ENCODE measurements around the gene TCP11.

Gene TCP11

GRCh38 chr6:35170891-35171290 is 29.8 kb upstream of the TCP11 start:
- no peak for DNase-seq

- DNase-seq, result no peak
Observed at GRCh38 chr6:35170166-35170565, 29.0 kb upstream of the TCP11 start.

- no peak for DNase-seq
Observed at GRCh38 chr6:35168461-35168861, 27.3 kb upstream of the TCP11 start.

- no peak for DNase-seq
Observed at GRCh38 chr6:35167505-35167904, 26.4 kb upstream of the TCP11 start.

GRCh38 chr6:35166520-35166919 is 25.4 kb upstream of the TCP11 start:
- DNase-seq, result no peak

- DNase-seq, result no peak
Observed at GRCh38 chr6:35166116-35166515, 25.0 kb upstream of the TCP11 start.

- DNase-seq, result no peak
Observed at GRCh38 chr6:35165630-35166071, 24.5 kb upstream of the TCP11 start.

- no peak for DNase-seq
Observed at GRCh38 chr6:35164868-35165267, 23.7 kb upstream of the TCP11 start.

- DNase-seq, result no peak
Observed at GRCh38 chr6:35164277-35164676, 23.1 kb upstream of the TCP11 start.

- no peak for DNase-seq
Observed at GRCh38 chr6:35163836-35164235, 22.7 kb upstream of the TCP11 start.

- no peak for DNase-seq
Observed at GRCh38 chr6:35161776-35162607, 20.9 kb upstream of the TCP11 start.

GRCh38 chr6:35161266-35161665 is 20.1 kb upstream of the TCP11 start:
- no peak for DNase-seq

- no peak for DNase-seq
Observed at GRCh38 chr6:35160642-35161041, 19.5 kb upstream of the TCP11 start.

GRCh38 chr6:35158520-35158919 is 17.4 kb upstream of the TCP11 start:
- no peak for DNase-seq

- DNase-seq, result no peak
Observed at GRCh38 chr6:35154947-35155346, 13.8 kb upstream of the TCP11 start.

- DNase-seq, result no peak
Observed at GRCh38 chr6:35154262-35154661, 13.1 kb upstream of the TCP11 start.

- no peak for DNase-seq
Observed at GRCh38 chr6:35152067-35152707, 11.0 kb upstream of the TCP11 start.

- DNase-seq, result no peak
Observed at GRCh38 chr6:35151466-35151865, 10.3 kb upstream of the TCP11 start.

GRCh38 chr6:35149891-35150566 is 8.9 kb upstream of the TCP11 start:
- DNase-seq, result no peak

GRCh38 chr6:35148167-35148741 is 7.1 kb upstream of the TCP11 start:
- DNase-seq, result peak in 1 of 5 experiments; percentile 90

GRCh38 chr6:35147486-35147885 is 6.3 kb upstream of the TCP11 start:
- DNase-seq, result no peak

- no peak for DNase-seq
Observed at GRCh38 chr6:35147026-35147425, 5.9 kb upstream of the TCP11 start.

- peak in 1 of 5 experiments; percentile 61 for DNase-seq
Observed at GRCh38 chr6:35146453-35146852, 5.3 kb upstream of the TCP11 start.

All from T-helper 2 cell (primary cell).